Pancreas (tissue), 10 donors: ENCODE measurements around the gene RAD51B. TPM values are rescaled to one million over a fixed set of nuclear protein-coding genes. Genes with fewer than 3 reads are reported as not detected.

Source experiments
- ATAC-seq, 4 donors: fragments of 200-7000 bp; cut with Tn5 transposase; one replicate each; pipeline versions ENCODE4 v1.8.0 to v1.9.1; 2020; ENCODE audit warnings: mild to moderate bottlenecking in 4 of 4, moderate library complexity in 4 of 4
- DNase-seq, 6 donors: peaks; one replicate each; pipeline ENCODE4 v3.0.0-alpha.2; 2020
- FAIRE-seq: peaks from 2 replicates; lab custom pipeline; 2012; peaks lifted over from hg19 to GRCh38; lab: Jason Lieb, UNC
- H3K27ac ChIP-seq, 4 donors: fragments of 200-600 bp; sonication (generic); 1 replicate in 3 of 4; 2 replicates in 1 of 4; pipeline versions ENCODE4 v1.5.0 to v1.8.0; 2020
- H3K27me3 ChIP-seq, 4 donors: fragments of 200-600 bp; one replicate each; pipeline ENCODE4 v1.8.0; 2021
- H3K36me3 ChIP-seq, 3 donors: fragments of 200-600 bp; sonication (generic) in 1 of 3; one replicate each; pipeline versions ENCODE4 v1.5.0 to v1.8.0; 2020 to 2021
- H3K4me1 ChIP-seq, 3 donors: fragments of 200-600 bp; one replicate each; pipeline ENCODE4 v1.8.0; 2021
- H3K4me3 ChIP-seq, 4 donors: fragments of 200-600 bp; sonication (generic) in 2 of 4; one replicate each; pipeline versions ENCODE4 v1.5.0 to v1.8.0; 2020 to 2021
- H3K9me3 ChIP-seq, 4 donors: fragments of 200-600 bp; one replicate each; pipeline ENCODE4 v1.8.0; 2021
- WGBS, 2 donors: extraction: QIAGEN DNeasy Blood & Tissue Kit; methylation state at CpG; one replicate each; pipeline ENCODE4 v1.1.7; 2013; 5-methylcytosine and 5-hydroxymethylcytosine counted together
- intact Hi-C, 3 donors: fragments of 100-400 bp; cut with DNase I; formaldehyde crosslinking; loops; one replicate each; pipeline versions ENCODE4 v1.11.1 to v1.14.2; 2022
- polyA plus RNA-seq, 2 donors: library from polyadenylated mRNA; stranded (reverse); fragments of 200-250 nt; gene quantifications; one replicate each; pipeline ENCODE4 v1.2.3, GENCODE V29; 2013
- total RNA-seq, 6 donors: library from RNA; stranded (reverse); fragmentation: NEBNext Ultra II Directional in 4 of 6; extraction: Animal tissue kit (Norgen Biotek cat#: 25700) in 4 of 6; gene quantifications; one replicate each; pipeline versions ENCODE4 v1.2.1 to v1.2.4, GENCODE V29; 2021 to 2023
- TF ChIP-seq, protein P1 (sequence below), 4 donors: fragments of 200-600 bp; sonication (generic) in 3 of 4; IDR thresholded peaks; one replicate each; pipeline versions ENCODE4 v1.5.0 to v1.8.0; 2021; ENCODE audit warnings: antibody characterized with exemption in 4 of 4
- donor health status: healthy with polysubstance abuse.
- donor health status: DM: no; HTN: no; CAD: no; lungs with moderate emphysema.
- donor health status: DM: no; HTN: no; CAD: no.
- donor health status: control.
- donor health status: control.
- donor health status: Bipolar disorder and iron deficiency.
- donor health status: DM: yes; HTN: yes; CAD: no.
- donor health status: DM: no; HTN: no; CAD: no.
- donor health status: DM: no; HTN: no; CAD: no.
- donor health status: DM: yes; HTN: yes; CAD: no.

RAD51B gene
- total and polyA plus RNA-seq, 8 donors = 1.1 to 17.3 (median 5.8) TPM

DNA sequence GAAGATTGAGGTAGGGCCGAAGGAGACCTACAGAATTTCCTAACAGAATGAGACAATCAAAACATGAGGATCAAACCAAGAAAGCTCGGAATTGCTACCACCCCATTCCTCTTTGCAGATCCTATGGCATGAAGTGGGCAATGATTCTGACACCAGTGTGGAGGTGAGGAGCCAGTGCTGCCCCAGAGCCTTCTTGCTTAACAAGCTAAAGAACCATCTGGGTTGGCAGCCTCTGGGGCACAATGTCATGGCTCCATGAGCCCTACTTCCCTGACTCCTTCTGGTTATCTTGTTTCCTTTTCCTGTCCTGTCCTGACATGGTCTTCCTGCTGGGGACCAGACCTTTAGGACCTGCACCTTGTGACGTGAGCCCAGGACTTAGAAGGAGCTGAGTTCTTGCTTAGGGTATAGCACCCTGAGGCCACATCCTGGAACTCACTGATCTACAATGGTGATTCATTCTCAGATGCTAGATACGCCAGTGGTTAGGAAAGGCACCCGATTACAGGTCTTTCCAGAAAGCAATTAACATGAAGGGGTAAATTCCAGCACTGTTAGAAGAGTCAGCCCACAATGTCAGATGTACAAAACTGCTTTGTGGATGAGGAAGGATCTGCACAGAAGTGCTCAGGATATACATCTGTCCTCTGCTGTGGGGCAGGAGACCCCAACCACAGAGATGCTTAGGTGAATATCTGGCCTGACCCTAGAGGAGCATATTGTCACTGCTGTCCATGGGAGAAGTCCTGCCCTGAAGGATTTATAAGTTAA lies 649.0 kb downstream of the RAD51B start:
- ATAC-seq = no peak
- Histone ChIP-seq H3K27me3 (no peaks in the 10 kb centered on the region), H3K4me3 (no peak overlapping the region), H3K9me3 (no peaks in the 10 kb centered on the region), H3K27ac (peak overlapping the region in 3 of 4 donors; percentile 56 to 88 (median 78)), H3K4me1 (peaks cover 62 to 78% (median 74%) of the 10 kb centered on the region in 3 donors), H3K36me3 (no peaks in the 10 kb centered on the region)
- 88 to 94% methylated on average over 5 of the region's 5 CpGs for WGBS, 2 donors
- DNase-seq = no peak
- FAIRE-seq = no peak
- TF ChIP-seq, protein P1, sequence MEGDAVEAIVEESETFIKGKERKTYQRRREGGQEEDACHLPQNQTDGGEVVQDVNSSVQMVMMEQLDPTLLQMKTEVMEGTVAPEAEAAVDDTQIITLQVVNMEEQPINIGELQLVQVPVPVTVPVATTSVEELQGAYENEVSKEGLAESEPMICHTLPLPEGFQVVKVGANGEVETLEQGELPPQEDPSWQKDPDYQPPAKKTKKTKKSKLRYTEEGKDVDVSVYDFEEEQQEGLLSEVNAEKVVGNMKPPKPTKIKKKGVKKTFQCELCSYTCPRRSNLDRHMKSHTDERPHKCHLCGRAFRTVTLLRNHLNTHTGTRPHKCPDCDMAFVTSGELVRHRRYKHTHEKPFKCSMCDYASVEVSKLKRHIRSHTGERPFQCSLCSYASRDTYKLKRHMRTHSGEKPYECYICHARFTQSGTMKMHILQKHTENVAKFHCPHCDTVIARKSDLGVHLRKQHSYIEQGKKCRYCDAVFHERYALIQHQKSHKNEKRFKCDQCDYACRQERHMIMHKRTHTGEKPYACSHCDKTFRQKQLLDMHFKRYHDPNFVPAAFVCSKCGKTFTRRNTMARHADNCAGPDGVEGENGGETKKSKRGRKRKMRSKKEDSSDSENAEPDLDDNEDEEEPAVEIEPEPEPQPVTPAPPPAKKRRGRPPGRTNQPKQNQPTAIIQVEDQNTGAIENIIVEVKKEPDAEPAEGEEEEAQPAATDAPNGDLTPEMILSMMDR (IDR thresholded peaks at IDR 0.05) = no peak
- intact Hi-C loops = no loop called here

DNA sequence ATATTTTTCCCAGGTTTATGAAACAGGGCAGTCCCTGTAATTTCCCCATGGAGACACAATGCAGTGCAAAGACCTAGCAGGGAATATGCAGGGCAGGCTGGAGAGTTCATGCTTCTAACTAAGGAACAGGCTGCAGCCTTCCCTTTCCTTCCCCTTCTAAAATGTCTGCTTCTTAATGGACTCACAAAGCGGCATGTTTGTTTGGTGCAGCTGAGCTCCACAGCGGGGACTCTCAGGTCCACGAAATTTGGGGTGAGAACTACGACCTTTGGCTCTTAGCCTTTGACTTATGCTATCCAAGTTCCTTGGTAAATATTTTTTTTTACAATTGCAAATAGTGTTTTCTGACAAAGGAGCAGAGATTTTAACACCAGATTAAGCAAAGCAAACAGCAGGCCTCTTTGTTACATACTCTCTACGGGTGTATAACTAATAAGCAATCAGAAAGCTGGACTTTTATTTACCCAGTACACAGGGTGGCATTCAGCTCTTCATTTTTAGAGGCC lies 649.7 kb downstream of the RAD51B start:
- H3K4me3 ChIP-seq = no peak overlapping the region
- WGBS, 2 donors = 35% methylated on average over 5 of the region's 5 CpGs
- peak in 1 of 4 donors; percentile 12 for ATAC-seq
- FAIRE-seq = no peak
- H3K27ac ChIP-seq = peak overlapping the region in 3 of 4 donors; percentile 56 to 88 (median 78)
- H3K9me3 ChIP-seq = no peaks in the 10 kb centered on the region
- peaks cover 69 to 84% (median 80%) of the 10 kb centered on the region in 3 donors for H3K4me1 ChIP-seq
- intact Hi-C loops = no loop called here
- no peaks in the 10 kb centered on the region for H3K36me3 ChIP-seq
- H3K27me3 ChIP-seq = no peaks in the 10 kb centered on the region
- no peak for DNase-seq
- TF ChIP-seq, protein P1 (IDR thresholded peaks at IDR 0.05) = no peak

DNA sequence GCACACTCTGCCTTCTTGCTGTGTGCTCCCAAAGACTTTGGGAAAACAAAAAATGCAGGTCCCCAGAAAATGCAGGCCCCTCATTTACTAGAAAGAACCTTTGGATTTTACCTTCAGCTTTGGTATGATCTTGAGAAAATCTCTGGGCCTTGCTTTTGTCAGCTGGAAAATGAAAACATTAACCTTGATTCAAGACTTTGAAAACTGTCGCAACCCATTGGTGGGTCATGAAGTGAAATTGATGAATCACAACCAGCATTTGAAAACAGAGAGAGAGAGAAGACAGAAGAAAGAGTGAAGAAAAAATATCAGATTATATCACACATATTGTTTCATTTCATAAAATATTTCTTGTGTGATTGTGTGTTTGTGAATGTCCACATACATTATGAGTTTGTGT lies 650.8 kb downstream of the RAD51B start:
- no peak overlapping the region for H3K4me3 ChIP-seq
- DNase-seq (no peak), ATAC-seq (no peak), FAIRE-seq (no peak)
- WGBS, 2 donors = 50 to 62% methylated on average over 1 of the region's 1 CpG
- peak overlapping the region; percentile 8 to 88 (median 48) for H3K27ac ChIP-seq
- no peaks in the 10 kb centered on the region for H3K27me3 ChIP-seq
- TF ChIP-seq, protein P1 (IDR thresholded peaks at IDR 0.05) = no peak
- H3K36me3 ChIP-seq = no peaks in the 10 kb centered on the region
- H3K4me1 ChIP-seq = peaks cover 79 to 91% (median 80%) of the 10 kb centered on the region in 3 donors
- intact Hi-C loops = loop anchor here in 1 of 3 donors (5.0 kb wide), 1 partner anchor 47 kb away; no protein-coding TSS in a partner anchor
- no peaks in the 10 kb centered on the region for H3K9me3 ChIP-seq

DNA sequence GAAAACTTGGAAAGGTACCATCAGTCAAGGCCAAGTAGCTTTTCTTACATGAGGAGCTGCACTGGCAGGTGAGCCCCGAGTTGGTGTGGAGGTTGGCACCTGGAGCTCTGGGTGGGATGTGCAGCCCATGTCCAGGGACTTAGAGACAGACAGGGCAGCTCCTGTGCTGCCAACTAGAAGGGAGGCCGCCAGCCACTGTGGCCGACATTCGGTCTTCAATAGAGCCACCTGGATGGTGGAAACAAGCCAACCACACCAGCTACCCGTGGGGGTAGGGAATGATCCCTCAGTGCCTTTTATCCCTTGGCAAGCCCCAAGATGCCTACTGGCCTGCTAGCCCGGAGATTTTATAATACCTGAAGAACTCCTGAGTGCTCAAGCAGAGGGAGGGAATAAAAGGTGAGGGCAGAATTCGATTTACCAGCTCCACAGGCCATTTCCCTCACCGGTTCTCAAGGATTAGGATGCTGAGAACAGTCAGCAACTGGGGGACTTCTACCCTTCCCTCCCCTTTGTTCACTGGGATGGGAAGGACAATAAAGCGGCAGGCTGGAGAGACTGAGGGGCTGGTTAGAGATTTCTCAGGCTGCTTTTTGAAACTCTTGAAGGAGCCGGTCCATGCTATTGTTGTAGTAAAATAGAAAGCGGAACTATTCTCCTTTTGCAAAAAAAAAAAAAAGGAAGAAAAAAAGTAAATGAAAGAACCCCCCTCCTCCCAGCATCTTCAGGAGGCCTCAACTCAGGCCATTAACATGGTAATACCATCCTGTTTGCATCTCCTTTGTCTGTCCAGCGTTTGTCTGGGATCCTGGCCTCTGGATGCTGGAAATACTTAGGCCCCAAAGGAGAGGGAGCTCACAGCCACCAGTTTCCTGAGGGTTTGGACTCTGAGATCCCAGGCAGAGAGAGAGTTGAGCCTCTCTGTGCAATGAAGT lies 651.7 kb downstream of the RAD51B start:
- Histone ChIP-seq H3K27me3 (no peaks in the 10 kb centered on the region), H3K36me3 (no peaks in the 10 kb centered on the region), H3K27ac (peak overlapping the region; percentile 51 to 88 (median 75)), H3K9me3 (no peaks in the 10 kb centered on the region), H3K4me1 (peaks cover 87 to 97% (median 88%) of the 10 kb centered on the region in 3 donors), H3K4me3 (no peak overlapping the region)
- intact Hi-C loops = loop anchor here in 1 of 3 donors (5.0 kb wide), 1 partner anchor 46 kb away; no protein-coding TSS in a partner anchor
- WGBS, 2 donors = 47 to 55% methylated on average over 12 of the region's 12 CpGs
- FAIRE-seq = no peak
- TF ChIP-seq, protein P1 (IDR thresholded peaks at IDR 0.05) = no peak
- ATAC-seq = peak; percentile 33 to 60 (median 41)
- DNase-seq = peak; percentile 62 to 83 (median 68)
